ENCODE data around the gene POR.

DNA sequence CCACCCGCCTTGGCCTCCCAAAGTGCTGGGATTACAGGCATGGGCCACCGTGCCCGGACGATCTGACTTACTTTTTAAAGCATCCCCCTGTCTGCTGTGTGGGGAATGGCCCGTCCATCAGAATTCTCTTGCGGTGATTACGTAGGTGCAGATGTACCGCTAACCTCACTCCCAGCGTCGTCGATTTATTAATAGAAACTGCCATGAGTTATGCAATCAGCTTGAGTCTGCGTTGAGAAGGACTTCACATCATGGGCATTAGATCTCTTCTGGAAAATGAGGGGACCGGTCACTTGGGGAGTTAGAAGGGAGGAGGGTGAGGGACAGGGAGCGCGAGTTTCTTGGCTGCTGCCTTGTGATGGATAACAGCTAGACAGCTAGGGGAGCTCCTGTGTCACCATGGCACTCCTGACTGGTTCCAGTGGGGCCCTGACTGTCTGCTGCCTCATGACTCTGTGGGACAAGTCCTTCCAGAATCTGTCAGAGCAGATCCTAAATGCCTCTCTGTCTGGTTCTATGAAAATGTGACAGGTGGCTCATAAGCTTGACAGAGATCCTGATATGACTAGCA lies 35.2 kb downstream of the POR start:
- TF ChIP-seq, protein P1, sequence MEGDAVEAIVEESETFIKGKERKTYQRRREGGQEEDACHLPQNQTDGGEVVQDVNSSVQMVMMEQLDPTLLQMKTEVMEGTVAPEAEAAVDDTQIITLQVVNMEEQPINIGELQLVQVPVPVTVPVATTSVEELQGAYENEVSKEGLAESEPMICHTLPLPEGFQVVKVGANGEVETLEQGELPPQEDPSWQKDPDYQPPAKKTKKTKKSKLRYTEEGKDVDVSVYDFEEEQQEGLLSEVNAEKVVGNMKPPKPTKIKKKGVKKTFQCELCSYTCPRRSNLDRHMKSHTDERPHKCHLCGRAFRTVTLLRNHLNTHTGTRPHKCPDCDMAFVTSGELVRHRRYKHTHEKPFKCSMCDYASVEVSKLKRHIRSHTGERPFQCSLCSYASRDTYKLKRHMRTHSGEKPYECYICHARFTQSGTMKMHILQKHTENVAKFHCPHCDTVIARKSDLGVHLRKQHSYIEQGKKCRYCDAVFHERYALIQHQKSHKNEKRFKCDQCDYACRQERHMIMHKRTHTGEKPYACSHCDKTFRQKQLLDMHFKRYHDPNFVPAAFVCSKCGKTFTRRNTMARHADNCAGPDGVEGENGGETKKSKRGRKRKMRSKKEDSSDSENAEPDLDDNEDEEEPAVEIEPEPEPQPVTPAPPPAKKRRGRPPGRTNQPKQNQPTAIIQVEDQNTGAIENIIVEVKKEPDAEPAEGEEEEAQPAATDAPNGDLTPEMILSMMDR (IDR thresholded peaks at IDR 0.05) = peak in 3 of 12 donors; percentile 5 to 52 (median 13)
- peak in 1 of 2 donors; percentile 40 for TF ChIP-seq POLR2A (IDR thresholded peaks at IDR 0.05)

All from heart left ventricle (tissue), 13 donors.